Naive thymus-derived CD4-positive, alpha-beta T cell (primary cell): ENCODE measurements around the gene ACKR1. TPM values are rescaled to one million over a fixed set of nuclear protein-coding genes. Genes with fewer than 3 reads are reported as not detected.

ENCODE experiments used
- ATAC-seq: fragments of 150-1000 bp; cut with Tn5 transposase; 2 replicates; pipeline ENCODE4 v1.10.0; 2021; ENCODE audit warnings: mild to moderate bottlenecking, moderate library complexity
- CTCF ChIA-PET: fragments of 350-600 bp; sonication (Branson Sonifier 250); formaldehyde crosslinking; loops from one replicate; lab custom pipeline; 2021; ENCODE audit warnings: antibody characterized with exemption; lab: Charles Lee
- POLR2A ChIA-PET: fragments of 350-600 bp; sonication (Branson Sonifier 250); formaldehyde crosslinking; loops from one replicate; lab custom pipeline; 2021; ENCODE audit warnings: antibody characterized with exemption, inconsistent platforms; lab: Charles Lee
- DNase-seq, 9 donors: peaks; one replicate each; pipeline versions ENCODE4 v3.0.0 to v3.0.0-alpha.2; 2020 to 2022; ENCODE audit warnings: mixed read lengths in 1 of 9
- H3K27ac ChIP-seq: one replicate; pipeline ENCODE4 v1.7.0; 2013; ENCODE audit warnings: mild to moderate bottlenecking, low read depth, low read length, moderate library complexity
- H3K27me3 ChIP-seq, 2 donors: one replicate each; pipeline ENCODE4 v1.7.0; 2013; ENCODE audit warnings: low read length in 2 of 2, mild to moderate bottlenecking in 2 of 2, moderate library complexity in 2 of 2; ENCODE audit not compliant: control insufficient read depth in 2 of 2, insufficient read depth in 2 of 2
- H3K36me3 ChIP-seq, 3 experiments: 1 replicate in 2 of 3; 2 replicates in 1 of 3; pipeline ENCODE4 v1.7.0; 2013; ENCODE audit warnings: low read length in 3 of 3, mild to moderate bottlenecking in 3 of 3, moderate library complexity in 1 of 3; ENCODE audit not compliant: insufficient read depth in 3 of 3, control insufficient read depth in 2 of 3
- H3K4me1 ChIP-seq, 2 donors: one replicate each; pipeline ENCODE4 v1.7.0; 2013; ENCODE audit warnings: low read length in 2 of 2, mild to moderate bottlenecking in 2 of 2, moderate library complexity in 1 of 2; ENCODE audit not compliant: control insufficient read depth in 2 of 2, insufficient read depth in 2 of 2
- H3K4me3 ChIP-seq: 2 replicates; pipeline ENCODE4 v1.7.0; 2013; ENCODE audit warnings: mild to moderate bottlenecking, low read length
- H3K9me3 ChIP-seq, 3 experiments: 1 replicate in 2 of 3; 2 replicates in 1 of 3; pipeline ENCODE4 v1.7.0; 2013; ENCODE audit warnings: low read length in 3 of 3; ENCODE audit not compliant: control insufficient read depth in 2 of 3
- H3K27ac Mint-ChIP-seq, 9 donors: one replicate each; pipeline ENCODE4 v1.8.0; 2020 to 2022; ENCODE audit warnings: mixed read lengths in 9 of 9, mild to moderate bottlenecking in 8 of 9, moderate library complexity in 5 of 9, inconsistent platforms in 2 of 9
- H3K27me3 Mint-ChIP-seq, 5 donors: one replicate each; pipeline ENCODE4 v1.8.0; 2021 to 2022; ENCODE audit warnings: mixed read lengths in 5 of 5, mild to moderate bottlenecking in 1 of 5
- H3K36me3 Mint-ChIP-seq, 5 donors: one replicate each; pipeline ENCODE4 v1.8.0; 2020 to 2022; ENCODE audit warnings: mixed read lengths in 5 of 5, mild to moderate bottlenecking in 3 of 5, inconsistent platforms in 1 of 5
- H3K4me1 Mint-ChIP-seq, 7 donors: one replicate each; pipeline ENCODE4 v1.8.0; 2020 to 2022; ENCODE audit warnings: mixed read lengths in 7 of 7, mild to moderate bottlenecking in 3 of 7, inconsistent platforms in 1 of 7
- H3K4me3 Mint-ChIP-seq, 10 donors: one replicate each; pipeline ENCODE4 v1.8.0; 2020 to 2022; ENCODE audit warnings: mild to moderate bottlenecking in 10 of 10, mixed read lengths in 10 of 10, moderate library complexity in 6 of 10, inconsistent platforms in 2 of 10
- H3K9me3 Mint-ChIP-seq, 11 donors: one replicate each; pipeline ENCODE4 v1.8.0; 2020 to 2022; ENCODE audit warnings: mixed read lengths in 11 of 11, mild to moderate bottlenecking in 4 of 11, inconsistent platforms in 1 of 11, moderate library complexity in 1 of 11
- intact Hi-C, 2 donors: fragments of 100-400 bp; cut with micrococcal nuclease; formaldehyde crosslinking; loops; one replicate each; pipeline ENCODE4 v1.15.1; 2023
- polyA plus RNA-seq, 2 donors: library from polyadenylated mRNA; unstranded; fragments of 300-500 nt; fragmentation: Illumina TruSeq; gene quantifications; one replicate each; pipeline ENCODE4 v1.2.3, GENCODE V29; 2021
- total RNA-seq, 6 experiments: library from RNA in 5 of 6; stranded (reverse) in 5 of 6; gene quantifications; 1 replicate in 5 of 6; 2 replicates in 1 of 6; pipeline ENCODE4 v1.2.3 and lab custom pipeline; 2021 to 2026

Gene ACKR1
- total and polyA plus RNA-seq, 7 experiments from 2014 or later = not detected

GRCh38 chr1:159175571-159175970 is 29.1 kb upstream of the ACKR1 start:
- peaks cover 0 to 3% (median 0%) of the 10 kb centered on the region in 11 donors for H3K9me3 Mint-ChIP-seq
- peaks cover 48 to 70% (median 51%) of the 10 kb centered on the region in 5 donors for H3K27me3 Mint-ChIP-seq
- Histone ChIP-seq H3K27ac (no peak overlapping the region), H3K4me3 (no peak overlapping the region), H3K27me3 (peaks cover 0 to 5% of the 10 kb centered on the region in 2 donors), H3K4me1 (no peaks in the 10 kb centered on the region), H3K9me3 (no peaks in the 10 kb centered on the region), H3K36me3 (no peaks in the 10 kb centered on the region)
- peaks cover 3 to 10% (median 8%) of the 10 kb centered on the region in 7 donors for H3K4me1 Mint-ChIP-seq
- no peak for ATAC-seq
- no peak for DNase-seq
- no peak overlapping the region for H3K4me3 Mint-ChIP-seq
- intact Hi-C loops = no loop called here
- H3K36me3 Mint-ChIP-seq = peaks cover 0 to 7% (median 0%) of the 10 kb centered on the region in 5 donors
- POLR2A ChIA-PET = no interaction called here
- no peak overlapping the region for H3K27ac Mint-ChIP-seq
- CTCF ChIA-PET = no interaction called here

GRCh38 chr1:159177272-159177907 is 27.3 kb upstream of the ACKR1 start:
- DNase-seq = peak in 2 of 9 donors; percentile 13 to 21
- Mint-ChIP-seq H3K36me3 (no peaks in the 10 kb centered on the region), H3K4me1 (peaks cover 0 to 3% (median 0%) of the 10 kb centered on the region in 7 donors)

DNA sequence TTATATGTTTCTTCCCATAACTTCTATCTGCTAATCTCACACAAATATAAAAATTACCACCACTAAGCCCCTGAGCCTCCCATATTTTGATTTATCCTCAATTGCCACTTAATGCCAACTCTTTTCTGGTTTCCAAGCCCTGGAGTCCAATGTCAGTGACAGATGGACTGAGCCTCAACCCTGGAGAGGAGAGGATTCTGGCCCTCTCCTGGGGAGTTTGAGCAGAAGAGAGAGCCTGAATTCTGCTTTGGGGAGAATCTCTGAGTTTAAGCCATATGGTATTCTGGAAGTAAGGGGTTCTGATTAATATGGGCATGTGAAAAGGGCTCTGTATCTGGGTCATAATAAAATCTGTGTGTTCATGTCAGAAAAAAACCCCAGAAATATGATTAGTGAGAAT is 24.8 kb upstream of the ACKR1 start:
- Histone ChIP-seq H3K27me3 (no peaks in the 10 kb centered on the region), H3K4me1 (no peaks in the 10 kb centered on the region), H3K4me3 (no peak overlapping the region), H3K36me3 (no peaks in the 10 kb centered on the region), H3K9me3 (no peaks in the 10 kb centered on the region), H3K27ac (no peak overlapping the region)
- Mint-ChIP-seq H3K27me3 (peaks cover 26 to 63% (median 48%) of the 10 kb centered on the region in 5 donors), H3K4me1 (peaks cover 0 to 3% (median 0%) of the 10 kb centered on the region in 7 donors), H3K36me3 (no peaks in the 10 kb centered on the region), H3K9me3 (peaks cover 0 to 3% (median 0%) of the 10 kb centered on the region in 11 donors), H3K27ac (no peak overlapping the region), H3K4me3 (no peak overlapping the region)
- CTCF ChIA-PET = no interaction called here
- intact Hi-C loops = no loop called here
- ATAC-seq (no peak), DNase-seq (no peak)
- POLR2A ChIA-PET = no interaction called here

More at GRCh38 chr1:159177272-159177907, 27.3 kb upstream of the ACKR1 start:
- Mint-ChIP-seq H3K27ac (no peak overlapping the region), H3K4me3 (no peak overlapping the region), H3K9me3 (peaks cover 0 to 3% (median 0%) of the 10 kb centered on the region in 11 donors), H3K27me3 (peaks cover 45 to 74% (median 57%) of the 10 kb centered on the region in 5 donors)
- peak; percentile 61 for ATAC-seq
- no peaks in the 10 kb centered on the region for H3K36me3 ChIP-seq
- H3K27me3 ChIP-seq = peaks cover 0 to 5% of the 10 kb centered on the region in 2 donors
- intact Hi-C loops = no loop called here
- H3K4me3 ChIP-seq = no peak overlapping the region
- no peaks in the 10 kb centered on the region for H3K9me3 ChIP-seq
- H3K4me1 ChIP-seq = no peaks in the 10 kb centered on the region
- no peak overlapping the region for H3K27ac ChIP-seq
- CTCF ChIA-PET = no interaction called here
- POLR2A ChIA-PET = no interaction called here

DNA sequence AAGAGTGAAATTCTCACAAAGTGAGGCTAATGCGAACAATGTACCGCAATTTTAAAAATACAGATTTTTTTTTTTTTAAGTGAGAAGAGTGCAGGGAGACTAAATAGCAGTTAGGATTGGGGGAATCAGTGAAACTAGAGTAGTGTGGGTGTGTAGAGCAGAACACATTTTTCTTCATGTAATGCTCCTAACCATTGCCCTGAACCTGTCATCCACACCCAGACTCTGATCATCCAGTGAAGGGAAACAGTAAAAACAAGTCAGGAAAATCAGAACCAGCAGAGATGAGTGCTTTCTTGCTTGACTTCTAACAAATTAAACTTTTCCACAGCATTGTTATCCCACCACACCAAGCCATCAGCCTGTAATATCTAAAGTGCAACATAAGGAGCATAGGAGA is 24.2 kb upstream of the ACKR1 start:
- Mint-ChIP-seq H3K27me3 (peaks cover 30 to 63% (median 48%) of the 10 kb centered on the region in 5 donors), H3K27ac (no peak overlapping the region), H3K4me3 (no peak overlapping the region), H3K36me3 (no peaks in the 10 kb centered on the region), H3K9me3 (peaks cover 0 to 3% (median 0%) of the 10 kb centered on the region in 11 donors), H3K4me1 (peaks cover 0 to 3% (median 0%) of the 10 kb centered on the region in 7 donors)
- no peak overlapping the region for H3K27ac ChIP-seq
- no peak overlapping the region for H3K4me3 ChIP-seq
- no peaks in the 10 kb centered on the region for H3K27me3 ChIP-seq
- no peaks in the 10 kb centered on the region for H3K9me3 ChIP-seq
- ChIA-PET POLR2A (no interaction called here), CTCF (no interaction called here)
- H3K36me3 ChIP-seq = no peaks in the 10 kb centered on the region
- no peak for DNase-seq
- no peak for ATAC-seq
- intact Hi-C loops = no loop called here
- no peaks in the 10 kb centered on the region for H3K4me1 ChIP-seq

- H3K4me1 ChIP-seq = no peaks in the 10 kb centered on the region
- Mint-ChIP-seq H3K4me3 (no peak overlapping the region), H3K27me3 (peaks cover 38 to 68% (median 54%) of the 10 kb centered on the region in 5 donors), H3K27ac (no peak overlapping the region), H3K36me3 (no peaks in the 10 kb centered on the region), H3K9me3 (peaks cover 0 to 3% (median 0%) of the 10 kb centered on the region in 11 donors), H3K4me1 (peaks cover 0 to 3% (median 0%) of the 10 kb centered on the region in 7 donors)
- no peaks in the 10 kb centered on the region for H3K27me3 ChIP-seq
- intact Hi-C loops = no loop called here
- H3K9me3 ChIP-seq = no peaks in the 10 kb centered on the region
- CTCF ChIA-PET = no interaction called here
- no peak for DNase-seq
- POLR2A ChIA-PET = no interaction called here
- H3K4me3 ChIP-seq = no peak overlapping the region
- H3K27ac ChIP-seq = no peak overlapping the region
- H3K36me3 ChIP-seq = no peaks in the 10 kb centered on the region
- ATAC-seq = no peak
Observed at GRCh38 chr1:159181328-159182024, 23.2 kb upstream of the ACKR1 start.

- POLR2A ChIA-PET = no interaction called here
- no peak for ATAC-seq
- DNase-seq = no peak
- no peak overlapping the region for H3K4me3 Mint-ChIP-seq
- CTCF ChIA-PET = no interaction called here
- no peaks in the 10 kb centered on the region for H3K36me3 Mint-ChIP-seq
- H3K4me1 Mint-ChIP-seq = peaks cover 0 to 11% (median 0%) of the 10 kb centered on the region in 7 donors
- H3K27ac ChIP-seq = no peak overlapping the region
- no peaks in the 10 kb centered on the region for H3K9me3 ChIP-seq
- intact Hi-C loops = no loop called here
- H3K27me3 ChIP-seq = no peaks in the 10 kb centered on the region
- no peak overlapping the region for H3K27ac Mint-ChIP-seq
- no peaks in the 10 kb centered on the region for H3K4me1 ChIP-seq
- H3K4me3 ChIP-seq = no peak overlapping the region
- peaks cover 63 to 76% (median 72%) of the 10 kb centered on the region in 5 donors for H3K27me3 Mint-ChIP-seq
- no peaks in the 10 kb centered on the region for H3K36me3 ChIP-seq
- H3K9me3 Mint-ChIP-seq = peaks cover 0 to 2% (median 0%) of the 10 kb centered on the region in 11 donors
Observed at GRCh38 chr1:159184201-159184600, 20.5 kb upstream of the ACKR1 start.
